KMS-11 (cell line): ENCODE measurements around the gene CASP6.
A peak's percentile ranks its signal among the peaks of the same experiment; 100 is the strongest.

ENCODE experiments used
- H2AFZ ChIP-seq: fragments of 200-600 bp; sonication (generic); 2 replicates; pipeline ENCODE4 v1.6.1; 2016; ENCODE audit warnings: antibody characterized with exemption, mixed run types, low read depth
- H3K27ac ChIP-seq: fragments of 200-600 bp; sonication (generic); 2 replicates; pipeline ENCODE4 v1.6.1; 2016; ENCODE audit warnings: mild to moderate bottlenecking, mixed run types
- H3K27me3 ChIP-seq: fragments of 200-600 bp; sonication (generic); 2 replicates; pipeline ENCODE4 v1.6.1; 2017; ENCODE audit warnings: mild to moderate bottlenecking, low read depth, mixed run types, moderate library complexity; ENCODE audit not compliant: insufficient read depth
- H3K36me3 ChIP-seq: fragments of 200-600 bp; sonication (generic); 2 replicates; pipeline ENCODE4 v1.6.1; 2017; ENCODE audit warnings: mild to moderate bottlenecking, mixed run types; ENCODE audit not compliant: insufficient read depth
- H3K4me1 ChIP-seq: fragments of 200-600 bp; sonication (generic); 2 replicates; pipeline ENCODE4 v1.6.1; 2016; ENCODE audit warnings: mild to moderate bottlenecking, low read depth, mixed run types; ENCODE audit not compliant: poor library complexity, severe bottlenecking
- H3K4me2 ChIP-seq: fragments of 200-600 bp; sonication (generic); 2 replicates; pipeline ENCODE4 v1.7.0; 2016; ENCODE audit warnings: mild to moderate bottlenecking, mixed run types
- H3K4me3 ChIP-seq: fragments of 200-600 bp; sonication (generic); IDR thresholded peaks from 2 replicates; pipeline ENCODE4 v1.6.1; 2017; ENCODE audit warnings: low read depth, low read length, mixed read lengths; ENCODE audit not compliant: insufficient read depth
- H3K79me2 ChIP-seq: fragments of 200-600 bp; sonication (generic); 2 replicates; pipeline ENCODE4 v1.6.1; 2016; ENCODE audit warnings: low read depth, mixed run types; ENCODE audit not compliant: insufficient read depth
- H3K9ac ChIP-seq: fragments of 200-600 bp; sonication (generic); 2 replicates; pipeline ENCODE4 v1.6.1; 2016; ENCODE audit warnings: mild to moderate bottlenecking, mixed run types
- H4K20me1 ChIP-seq: fragments of 200-600 bp; sonication (generic); 2 replicates; pipeline ENCODE4 v1.6.1; 2016; ENCODE audit warnings: mild to moderate bottlenecking, mixed run types; ENCODE audit not compliant: insufficient read depth
- CTCF ChIP-seq: fragments of 200-600 bp; sonication (generic); conservative IDR thresholded peaks from 2 replicates; pipeline ENCODE4 v1.6.1; 2017; ENCODE audit warnings: low read depth, mild to moderate bottlenecking, antibody characterized with exemption, low read length, moderate library complexity, mixed read lengths

Gene CASP6

GRCh38 chr4:109730619-109731545 is 27.6 kb upstream of the CASP6 start:
- H3K36me3 ChIP-seq, result no peaks in the 10 kb centered on the region
- no peak for TF ChIP-seq CTCF
- no peaks in the 10 kb centered on the region for H4K20me1 ChIP-seq
- H3K4me1 ChIP-seq, result peaks cover 18% of the 10 kb centered on the region
- H3K27me3 ChIP-seq, result no peaks in the 10 kb centered on the region
- peaks cover 4% of the 10 kb centered on the region; the same call in 1 of the 2 replicates for H3K79me2 ChIP-seq
- H3K27ac ChIP-seq, result peak overlapping the region; percentile 68
- H3K4me2 ChIP-seq, result peak overlapping the region; percentile 91
- peak overlapping the region; percentile 84 for H3K9ac ChIP-seq
- peak overlapping the region; percentile 100 for H2AFZ ChIP-seq
- H3K4me3 ChIP-seq, result peak overlapping the region; percentile 36

GRCh38 chr4:109729718-109730618 is 26.7 kb upstream of the CASP6 start, which contains the start of gene PLA2G12A:
Gene PLA2G12A (minus strand): TSS chr4:109730070. CDS start chr4:109729809, 261 bp downstream.
- no peak for TF ChIP-seq CTCF
- Histone ChIP-seq H3K79me2 (peaks cover 4% of the 10 kb centered on the region; the same call in 1 of the 2 replicates), H2AFZ (peak within 1 kb of the TSS; percentile 100), H3K27ac (peak within 1 kb of the TSS; percentile 68), H3K9ac (peak within 1 kb of the TSS; percentile 84), H3K36me3 (no peaks in the 10 kb centered on the region), H3K4me3 (peak within 1 kb of the TSS; percentile 36), H3K4me1 (peaks cover 18% of the 10 kb centered on the region), H3K27me3 (no peaks in the 10 kb centered on the region), H3K4me2 (peak within 1 kb of the TSS; percentile 93), H4K20me1 (no peaks in the 10 kb centered on the region)

DNA sequence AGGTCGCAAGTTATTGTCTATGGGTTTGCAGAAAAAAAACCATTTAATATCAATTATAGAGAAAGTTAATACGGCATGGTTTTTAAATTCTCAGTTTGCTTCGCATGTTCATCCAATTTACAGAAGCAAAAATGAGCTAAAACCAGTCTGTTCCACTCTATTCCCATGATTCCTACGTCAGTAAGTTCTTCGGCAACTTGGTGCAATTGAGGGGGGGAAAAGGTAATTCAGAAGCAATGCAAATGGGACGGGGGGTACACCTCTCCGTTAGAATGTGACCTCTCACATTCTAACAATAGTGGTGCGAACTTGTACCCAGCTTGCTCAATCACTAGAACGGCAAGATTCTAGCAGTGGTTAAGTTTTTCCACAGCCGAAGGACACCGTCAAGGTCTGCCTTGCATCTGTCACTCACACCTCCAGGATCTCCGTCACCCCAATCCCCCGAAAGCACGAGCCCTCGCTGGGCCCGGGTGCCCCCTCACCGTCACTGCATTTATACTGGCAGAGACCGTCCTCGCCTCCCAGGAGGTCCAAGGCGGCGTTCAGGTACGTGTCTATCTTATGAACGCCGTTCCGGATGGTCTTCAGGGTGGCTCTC is 26.0 kb upstream of the CASP6 start:
- no peak for TF ChIP-seq CTCF
- Histone ChIP-seq H3K4me2 (peak overlapping the region; percentile 93), H2AFZ (peak overlapping the region; percentile 87), H3K9ac (peak overlapping the region; percentile 49; the same call in 1 of the 2 replicates), H4K20me1 (no peaks in the 10 kb centered on the region), H3K79me2 (peaks cover 4% of the 10 kb centered on the region; the same call in 1 of the 2 replicates), H3K36me3 (no peaks in the 10 kb centered on the region), H3K4me1 (peaks cover 18% of the 10 kb centered on the region), H3K27me3 (no peaks in the 10 kb centered on the region), H3K4me3 (no peak overlapping the region), H3K27ac (no peak overlapping the region)

- Histone ChIP-seq H3K27ac (no peak overlapping the region), H3K4me3 (no peak overlapping the region), H3K79me2 (peaks cover 4% of the 10 kb centered on the region; the same call in 1 of the 2 replicates), H3K36me3 (no peaks in the 10 kb centered on the region), H4K20me1 (no peaks in the 10 kb centered on the region), H3K9ac (no peak overlapping the region), H3K4me2 (peak overlapping the region; percentile 93), H2AFZ (no peak overlapping the region), H3K27me3 (no peaks in the 10 kb centered on the region), H3K4me1 (peaks cover 18% of the 10 kb centered on the region)
- TF ChIP-seq CTCF, result no peak
Observed at GRCh38 chr4:109728385-109728784, 25.1 kb upstream of the CASP6 start.
